GM21423 (cell line): ENCODE data around the gene SPRED3.

Experiments used
- ATAC-seq: cut with Tn5 transposase; IDR thresholded peaks from one replicate; pipeline ENCODE4 v1.9.1; 2021; ENCODE audit warnings: mild to moderate bottlenecking, moderate library complexity; ENCODE audit not compliant: unreplicated experiment

Gene SPRED3

DNA sequence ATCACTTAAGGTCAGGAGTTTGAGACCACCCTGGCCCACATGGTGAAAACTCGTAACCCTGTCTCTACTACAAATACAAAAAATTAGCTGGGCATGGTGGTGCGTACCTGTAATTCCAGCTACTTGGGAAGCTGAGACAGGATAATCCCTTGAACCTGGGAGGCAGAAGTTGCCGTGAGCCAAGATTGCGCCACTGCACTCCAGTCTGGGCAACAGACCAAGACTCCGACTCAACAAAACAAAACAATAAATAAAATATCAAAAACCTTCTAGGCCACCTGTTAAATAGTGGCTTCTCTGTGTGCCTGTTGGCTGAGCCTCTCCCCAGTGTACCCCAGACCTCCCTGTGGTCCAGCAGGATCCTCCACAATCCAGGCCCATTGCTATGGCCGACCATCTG lies 17.4 kb upstream of the SPRED3 start:
- no peak for ATAC-seq

DNA sequence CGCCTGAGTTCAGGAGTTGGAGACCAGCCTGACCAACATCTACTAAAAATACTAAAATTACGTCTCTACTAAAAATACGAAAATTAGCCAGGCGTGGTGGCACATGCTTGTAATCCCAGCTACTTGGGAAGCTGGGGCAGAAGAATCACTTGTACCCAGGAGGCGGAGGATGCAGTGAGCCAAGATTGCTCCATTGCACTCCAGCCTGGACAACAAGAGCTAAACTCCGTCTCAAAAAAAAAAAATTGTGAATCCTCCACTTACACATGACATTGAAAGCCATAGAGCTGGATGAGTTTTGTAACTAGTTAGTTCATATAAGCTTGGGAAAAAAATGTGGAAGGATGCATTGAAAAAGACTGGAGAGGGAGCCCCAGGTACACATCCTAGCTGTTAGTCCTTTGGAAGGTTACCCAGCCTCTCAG lies 14.6 kb upstream of the SPRED3 start:
- no peak for ATAC-seq

DNA sequence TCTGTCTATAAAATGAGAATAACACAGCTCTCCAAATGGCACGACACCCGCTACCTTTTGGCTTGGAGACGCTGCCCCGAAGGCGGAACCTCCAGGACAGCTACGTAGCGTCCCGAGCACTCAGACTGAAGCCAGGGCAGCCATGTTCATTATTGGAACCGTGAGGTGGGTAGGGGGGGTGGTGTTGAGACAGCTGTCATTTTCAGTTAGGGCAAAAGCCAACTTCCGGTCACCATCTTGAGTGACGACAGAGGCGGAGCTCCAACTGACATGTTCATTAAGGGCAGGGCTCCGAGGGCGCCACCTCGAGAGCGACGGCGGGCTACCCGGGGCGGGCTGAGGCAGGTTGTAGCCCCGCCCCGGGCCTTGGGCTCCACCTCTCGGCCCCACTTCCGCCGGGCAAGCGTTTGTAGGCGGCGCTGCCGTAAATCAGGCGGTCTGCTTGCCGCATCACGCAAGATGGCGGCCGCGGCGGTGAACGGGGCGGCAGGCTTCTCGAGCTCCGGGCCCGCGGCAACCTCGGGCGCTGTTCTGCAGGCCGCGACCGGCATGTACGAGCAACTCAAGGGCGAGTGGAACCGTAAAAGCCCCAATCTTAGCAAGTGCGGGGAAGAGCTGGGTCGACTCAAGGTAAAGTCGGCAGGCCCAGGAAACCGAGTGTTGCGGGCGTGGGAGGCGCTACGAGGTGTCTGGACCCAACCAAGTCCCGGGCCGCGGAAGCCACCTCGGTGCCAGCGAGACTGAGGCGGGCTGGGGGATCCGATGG lies 14.0 kb upstream of the SPRED3 start, which contains the start of gene PSMD8:
PSMD8 (plus strand) TSS at position 240 of the 766 bp plus-strand sequence; CDS start at position 271, 31 bp downstream.
- ATAC-seq: peak; percentile 92

DNA sequence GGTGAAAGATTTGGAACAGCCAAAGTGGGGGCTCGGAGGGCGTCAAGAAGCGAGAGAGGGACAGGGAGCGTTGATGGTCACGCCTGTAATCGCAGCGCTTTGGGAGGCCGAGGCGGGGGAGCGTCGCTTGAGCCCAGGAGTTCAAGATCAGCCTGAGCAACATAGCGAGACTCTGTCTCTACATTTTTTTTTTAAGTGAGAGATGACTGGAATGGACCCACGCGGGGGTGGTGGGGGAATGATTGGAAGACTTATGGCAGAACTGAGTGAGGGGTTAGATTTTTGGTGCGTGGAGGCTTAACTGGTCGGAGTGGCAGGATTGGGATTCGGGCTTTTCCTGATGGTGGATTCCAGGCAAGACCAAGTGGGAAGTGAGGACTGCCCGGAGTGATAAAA lies 13.4 kb upstream of the SPRED3 start:
- ATAC-seq: no peak

DNA sequence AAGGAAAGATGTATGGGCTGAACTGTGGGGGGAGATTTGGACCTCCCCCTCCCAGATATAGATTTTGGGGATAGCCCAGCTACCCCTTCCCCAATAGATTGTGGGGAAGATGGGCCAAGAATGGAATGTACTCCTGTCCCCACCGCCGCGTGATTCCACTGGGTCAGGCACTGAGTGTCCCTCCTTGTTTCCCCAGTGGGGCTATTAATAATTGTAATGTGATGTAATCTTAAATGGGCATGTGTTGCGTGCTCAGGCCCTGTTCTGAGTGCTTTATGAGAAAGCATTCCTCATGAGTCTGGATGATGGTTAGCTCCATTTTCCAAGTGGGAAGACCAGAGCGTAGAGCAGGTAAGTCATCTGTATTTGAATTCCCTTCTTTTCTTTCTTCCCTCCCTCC lies 12.7 kb upstream of the SPRED3 start:
- ATAC-seq: no peak

DNA sequence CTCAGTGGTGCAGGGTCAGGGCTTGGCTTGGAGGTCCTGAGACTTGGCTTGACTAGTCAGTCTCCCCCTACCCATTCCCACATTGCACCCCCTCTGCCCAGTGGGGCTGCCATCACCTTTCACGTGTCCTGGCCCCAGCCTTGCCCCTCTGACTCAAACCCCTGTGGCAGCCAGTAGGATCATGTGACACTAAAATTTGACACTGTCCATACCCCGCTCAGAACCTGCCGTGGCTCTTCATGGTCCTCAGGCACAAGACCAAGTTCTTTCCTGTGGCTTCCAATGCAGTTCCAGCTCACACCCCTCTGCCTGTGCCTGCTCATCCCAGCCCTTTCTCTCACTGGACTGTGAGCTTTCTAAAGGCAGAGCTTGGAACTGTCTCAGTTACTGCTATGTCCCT lies 11.9 kb upstream of the SPRED3 start:
- no peak for ATAC-seq

DNA sequence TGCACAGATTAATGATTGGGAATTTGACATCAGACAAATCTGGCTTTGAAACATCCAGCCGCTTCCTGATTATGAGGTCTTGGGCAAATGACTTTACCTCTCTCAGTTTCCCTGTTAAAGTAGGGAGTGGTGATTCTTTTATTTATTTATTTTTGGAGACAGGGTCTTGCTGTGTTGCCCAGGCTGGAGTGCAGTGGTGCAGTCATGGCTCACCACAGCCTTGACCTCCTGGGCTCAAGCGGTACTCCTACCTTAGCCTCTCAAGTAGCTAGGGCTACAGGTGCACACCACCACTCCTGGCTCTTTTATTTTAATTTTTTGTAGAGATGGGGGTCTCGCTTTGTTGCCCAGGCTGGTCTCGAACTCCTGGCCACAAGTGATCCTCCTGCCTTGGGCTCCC lies 11.4 kb upstream of the SPRED3 start:
- ATAC-seq: no peak

DNA sequence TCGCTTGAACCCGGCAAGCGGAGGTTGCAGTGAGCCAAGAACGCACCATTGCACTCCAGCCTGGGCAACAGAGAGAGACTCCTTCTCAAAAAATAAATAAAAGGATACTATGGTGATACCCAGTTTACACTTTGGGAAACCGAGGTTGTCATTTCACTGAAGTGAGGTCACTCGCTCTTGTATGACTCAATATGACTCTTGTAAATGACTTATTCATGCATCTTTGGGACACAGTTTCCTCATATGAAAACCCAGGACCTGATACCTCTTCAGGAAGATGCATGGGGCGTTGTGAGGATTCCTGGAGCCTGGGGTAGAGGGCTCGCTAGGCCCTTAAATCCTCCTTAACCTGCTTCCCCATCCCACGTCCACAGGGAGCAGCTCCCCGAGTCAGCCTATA lies 9.6 kb upstream of the SPRED3 start:
- no peak for ATAC-seq

DNA sequence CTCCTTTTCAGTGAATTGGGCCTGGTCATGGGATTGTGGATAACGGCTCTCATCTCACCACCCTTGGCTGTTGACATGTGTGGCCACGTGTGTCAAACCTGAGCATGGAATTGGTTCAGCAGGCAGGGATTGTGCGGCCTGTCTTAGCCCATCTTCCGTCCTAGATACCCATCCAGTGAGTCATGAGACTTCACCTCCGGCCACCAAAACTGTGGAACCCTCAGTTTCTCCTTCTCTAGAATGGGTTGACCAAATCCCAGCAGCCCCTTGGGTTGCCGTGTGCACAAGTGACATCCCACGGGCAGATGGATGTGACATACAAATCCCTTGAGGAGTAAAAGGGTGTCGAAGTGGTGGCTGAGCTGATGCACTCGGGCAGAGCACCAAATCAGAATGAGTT lies 7.4 kb upstream of the SPRED3 start:
- no peak for ATAC-seq

DNA sequence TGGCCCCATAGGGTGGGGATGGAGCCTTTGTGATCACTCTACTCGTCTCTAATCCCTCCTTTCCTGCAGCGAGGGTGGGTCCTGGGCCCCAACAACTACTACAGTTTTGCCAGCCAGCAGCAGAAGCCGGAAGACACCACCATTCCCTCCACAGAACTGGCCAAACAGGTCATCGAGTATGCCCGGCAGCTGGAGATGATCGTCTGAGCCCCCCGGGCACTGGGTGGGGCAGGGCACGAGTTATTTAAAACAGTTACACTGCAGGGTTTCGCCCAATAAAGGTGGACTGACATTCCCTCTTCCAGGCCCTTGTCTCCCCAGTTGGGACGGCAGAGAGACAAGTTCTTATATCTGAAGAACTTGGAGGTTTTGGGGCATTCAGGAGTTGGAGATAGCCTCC lies 5.3 kb upstream of the SPRED3 start:
- no peak for ATAC-seq

DNA sequence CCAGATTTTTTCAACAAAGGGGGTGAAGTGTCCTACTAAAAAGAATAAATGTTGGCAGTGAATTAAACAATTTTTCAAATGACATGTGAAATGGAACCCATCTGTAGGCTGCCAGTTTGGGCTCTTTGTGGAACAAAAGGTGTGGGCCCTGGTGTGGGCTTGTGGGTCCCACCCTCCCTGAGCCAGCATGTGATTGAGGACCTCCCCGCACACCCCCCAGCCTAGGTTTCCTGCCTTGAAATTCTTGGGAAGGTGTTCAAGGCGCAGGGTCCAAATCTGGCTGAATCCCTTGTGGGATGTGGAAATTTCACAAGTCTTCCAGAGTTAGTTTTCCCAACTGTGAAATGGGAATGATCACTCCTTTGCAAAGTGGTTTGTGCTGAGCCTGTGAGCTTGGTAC lies 4.8 kb upstream of the SPRED3 start:
- no peak for ATAC-seq

DNA sequence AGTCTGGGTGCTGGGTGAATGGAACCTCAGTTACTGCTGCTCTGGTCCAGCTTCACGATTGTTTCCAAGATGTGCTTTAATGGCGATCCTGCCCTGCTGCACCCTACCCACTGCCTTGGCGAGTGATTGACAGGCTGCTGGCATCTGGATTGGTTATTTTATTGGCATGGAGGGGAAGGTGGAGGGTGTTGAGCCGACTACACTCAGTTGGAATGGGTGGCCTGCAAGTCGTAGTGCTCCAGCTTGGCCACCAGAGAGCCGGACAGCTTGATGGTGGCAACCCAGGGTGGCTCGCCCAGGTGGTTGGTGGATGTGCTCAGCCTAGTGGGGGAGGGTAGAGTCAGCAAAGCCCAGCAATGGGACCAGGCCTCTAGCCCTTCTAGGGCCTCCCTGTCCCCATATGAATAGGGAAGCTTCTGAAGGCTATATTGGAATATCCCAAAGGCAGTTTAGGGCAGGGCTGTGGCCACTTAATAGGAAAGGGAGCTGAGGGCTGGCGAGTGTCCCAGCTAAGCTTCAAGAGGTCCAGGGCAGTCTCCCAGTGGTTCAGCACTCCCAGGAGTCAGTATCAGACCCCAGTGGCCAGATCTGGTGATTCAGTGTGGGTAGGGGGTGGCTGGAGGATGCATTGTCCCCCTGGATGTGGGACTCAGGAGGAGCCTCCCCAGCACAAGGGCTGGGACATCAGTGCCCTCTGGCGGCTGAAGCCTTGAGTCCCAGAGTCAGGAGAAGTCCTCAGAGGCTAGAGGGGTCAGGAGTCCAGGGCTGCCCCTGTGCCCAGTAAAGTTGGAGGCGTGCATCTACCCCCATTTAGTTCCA lies 4.1 kb upstream of the SPRED3 start:
- no peak for ATAC-seq

DNA sequence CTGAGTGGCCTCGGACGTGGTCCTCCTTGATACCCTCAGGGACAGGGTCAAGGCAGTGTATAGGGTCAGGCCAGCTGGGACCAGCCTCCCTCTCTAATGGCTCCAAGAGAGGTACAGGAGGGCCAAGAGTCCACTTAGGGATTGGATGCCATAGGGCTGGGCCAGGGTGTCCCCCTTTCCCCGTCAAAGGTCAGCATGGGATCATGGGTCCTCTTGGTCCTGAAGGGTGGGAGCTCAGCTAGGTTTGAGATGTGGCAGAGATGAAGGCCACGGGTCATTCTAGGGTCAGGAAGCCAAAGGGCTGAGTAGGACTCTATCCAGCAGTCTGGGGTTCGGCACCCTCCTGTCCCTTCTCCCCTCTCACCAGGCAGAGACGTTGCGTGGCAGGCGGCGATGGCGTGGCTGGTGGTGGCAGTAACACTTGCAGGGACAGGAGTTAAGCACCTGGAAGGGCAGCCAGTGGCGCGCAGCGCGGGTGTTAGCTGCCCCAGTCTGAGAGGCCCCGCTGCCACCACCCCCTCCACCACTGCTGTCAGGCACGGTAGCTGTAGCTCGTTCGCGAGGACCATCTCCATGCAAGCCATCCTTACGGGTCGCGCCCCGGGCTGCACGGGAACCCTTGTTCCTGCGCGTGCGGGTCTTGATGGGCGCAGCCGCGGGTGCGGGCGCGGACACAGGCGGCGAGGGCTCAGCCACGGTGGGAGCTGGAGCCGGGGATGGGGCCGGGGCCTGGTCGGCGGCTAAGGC lies 3.3 kb upstream of the SPRED3 start:
- ATAC-seq: no peak

DNA sequence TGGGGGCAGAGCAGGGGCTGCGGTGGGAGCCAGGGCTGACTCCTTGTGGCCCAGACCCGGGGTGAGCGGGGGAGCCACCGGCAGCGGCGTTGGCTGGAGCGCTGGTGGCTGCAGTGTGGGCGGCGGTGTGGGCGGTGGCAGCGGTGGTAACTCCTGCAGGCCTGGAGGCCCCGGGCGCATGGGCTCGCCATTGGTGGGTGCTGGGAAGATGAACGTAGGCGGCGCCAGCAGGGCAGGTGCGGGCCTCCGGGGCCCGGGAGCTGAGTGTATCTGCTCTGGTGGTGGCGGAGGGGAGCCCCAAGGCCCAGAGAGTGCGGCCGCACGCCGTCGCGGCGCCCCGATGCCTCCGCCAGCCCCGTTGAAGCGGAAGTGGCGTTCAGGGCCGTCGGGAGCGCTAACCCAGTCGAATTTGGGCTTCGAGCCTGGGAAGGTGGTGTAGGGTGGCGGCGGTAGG lies 2.7 kb upstream of the SPRED3 start:
- ATAC-seq: no peak

DNA sequence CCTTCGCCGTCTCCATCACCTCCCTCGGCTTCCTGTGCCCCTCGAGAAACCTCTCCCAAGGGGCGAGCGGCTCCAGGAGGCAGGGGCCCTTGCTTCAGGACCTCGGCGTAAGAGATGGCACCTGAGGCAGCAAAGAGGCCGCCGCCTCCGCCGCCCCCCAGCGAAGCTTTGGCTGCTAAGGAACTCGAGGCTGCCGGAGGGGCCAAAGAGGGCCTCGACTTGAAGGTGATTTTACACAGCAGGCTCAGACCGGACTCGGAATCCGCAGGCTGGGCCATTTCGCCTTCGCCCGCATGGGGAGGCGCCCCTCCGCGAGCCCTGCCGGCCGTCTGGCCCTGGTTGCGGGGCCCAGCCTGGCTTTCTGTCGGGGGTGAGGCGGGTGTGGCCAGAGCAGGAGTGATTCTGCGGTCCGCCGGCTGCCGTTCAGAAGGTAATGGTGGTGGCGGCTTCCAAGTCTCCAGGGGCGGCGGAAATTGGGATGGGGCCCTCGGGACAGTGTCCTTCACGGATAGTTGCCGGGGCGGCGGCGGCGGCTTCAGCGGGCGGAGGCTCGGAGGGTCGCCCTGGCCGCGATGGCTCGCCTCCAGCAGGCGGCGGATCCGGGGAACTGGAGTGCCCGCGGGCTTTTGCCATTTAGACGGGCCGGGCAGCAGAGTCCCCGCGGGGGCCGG lies 2.1 kb upstream of the SPRED3 start:
- ATAC-seq: no peak

DNA sequence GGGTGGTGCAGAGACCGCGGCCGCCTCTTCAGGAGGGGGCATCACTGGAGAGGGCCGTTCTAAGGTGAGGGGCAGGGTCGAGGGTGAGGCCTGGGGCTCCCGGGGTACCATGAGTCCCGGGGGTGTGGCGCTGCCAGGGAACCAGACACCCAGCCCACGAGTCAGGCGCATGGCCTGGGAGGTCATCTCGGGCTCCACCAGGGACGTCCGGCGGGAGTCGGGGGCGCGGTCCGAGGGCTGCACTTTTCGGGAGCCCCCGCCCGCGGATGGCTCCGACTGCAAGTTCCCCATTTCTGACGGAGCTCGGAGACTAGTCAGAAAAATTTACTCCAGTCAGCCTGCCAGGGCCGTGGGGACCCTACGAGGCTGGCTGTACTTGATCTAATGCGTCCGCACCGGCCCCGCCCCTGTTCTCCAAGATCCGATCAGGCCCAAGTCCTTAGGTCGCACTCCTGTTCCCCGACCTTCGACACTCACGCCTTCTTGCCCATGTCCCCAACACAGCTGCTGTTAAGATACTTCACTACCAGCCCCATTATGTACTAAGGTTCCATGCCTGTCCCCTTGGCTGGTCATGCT lies 1.4 kb upstream of the SPRED3 start:
- ATAC-seq: no peak

DNA sequence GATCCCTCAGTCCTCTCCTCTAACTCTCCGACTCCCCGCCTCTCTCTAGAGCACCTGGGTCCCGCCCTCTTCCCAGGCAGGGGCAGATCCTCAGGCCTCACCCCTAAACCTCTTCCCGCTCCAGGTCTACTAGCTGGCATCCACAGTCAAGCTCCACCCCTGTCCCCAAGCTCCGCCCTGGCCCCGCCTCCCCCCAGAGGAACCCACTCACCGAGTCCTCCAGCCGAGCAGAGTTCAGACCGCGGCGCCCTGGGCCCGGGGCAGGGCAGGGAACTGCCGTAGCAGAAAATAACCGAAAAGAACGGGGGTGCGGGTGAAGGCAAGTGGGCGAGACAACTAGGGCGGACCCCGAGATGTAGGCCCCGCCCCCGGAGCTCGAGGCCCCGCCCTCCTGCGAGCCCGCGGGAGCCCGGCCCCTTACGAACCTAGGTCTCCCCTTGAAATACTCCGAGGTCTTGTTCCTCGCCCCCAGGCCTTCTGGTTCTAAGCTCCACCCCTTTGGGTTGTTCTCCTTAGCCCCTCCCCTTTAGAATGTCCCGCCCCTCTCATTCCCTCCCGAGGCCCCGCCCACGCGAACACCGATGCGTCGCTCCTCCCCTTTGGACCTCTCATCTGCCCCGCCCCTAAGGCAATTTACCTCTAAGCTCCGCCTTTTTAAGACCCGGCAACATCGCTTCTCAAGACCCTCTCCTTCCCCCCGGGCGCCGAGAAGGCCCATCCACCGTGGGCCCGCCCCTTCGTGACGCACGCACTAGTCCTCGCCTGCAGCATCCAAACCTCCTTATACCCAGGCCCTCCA lies 748 bp upstream of the SPRED3 start, which contains the start of gene GGN:
GGN (minus strand) TSS at position 485 of the 799 bp plus-strand sequence. CDS start 773 bp downstream, outside the sequence.
- no peak for ATAC-seq

DNA sequence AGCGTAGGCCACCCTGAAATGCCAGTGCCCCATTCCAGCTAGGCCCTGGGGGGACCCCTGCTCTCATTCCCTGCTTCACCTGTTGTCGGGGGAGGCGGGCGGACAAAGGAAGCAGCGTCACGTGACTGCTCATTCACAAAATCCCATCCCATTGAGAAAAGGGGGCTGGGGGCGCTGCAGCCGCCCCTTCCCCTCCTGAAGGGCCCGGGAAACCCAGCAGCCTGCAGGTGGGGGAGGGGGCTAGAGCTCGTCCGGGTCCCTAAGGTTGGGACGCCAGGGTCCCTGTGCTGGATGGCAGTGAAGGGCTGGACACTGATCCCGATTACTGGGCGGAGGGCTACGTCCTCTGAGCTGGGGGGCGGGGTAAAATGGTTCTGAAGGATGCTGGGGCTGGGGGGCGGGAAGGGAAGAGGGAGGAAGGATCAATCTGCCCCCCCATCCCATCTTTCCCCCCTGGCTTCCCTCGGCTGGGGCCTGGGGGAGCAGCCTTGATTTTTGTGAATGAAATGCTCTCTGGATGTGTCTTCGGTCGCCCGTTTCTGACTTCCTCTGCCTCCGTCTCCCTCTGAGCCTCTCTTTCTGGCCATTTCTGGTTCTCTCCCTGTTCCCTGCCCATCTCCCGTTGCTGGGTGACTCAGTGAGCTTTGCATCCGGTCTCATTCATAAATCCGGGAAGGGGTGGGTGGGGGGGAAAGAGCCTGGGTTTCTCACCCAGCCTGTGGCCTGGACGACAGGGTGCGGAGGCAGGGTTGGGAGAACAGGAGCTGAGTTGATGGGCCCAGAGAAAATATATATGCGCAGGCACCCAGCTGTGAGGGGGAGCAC lies 816 bp downstream of the SPRED3 start:
- no peak for ATAC-seq
